Omental fat pad (tissue), 4 donors: Measurements from ENCODE around the gene NAP1L4. TPM values are rescaled to one million over a fixed set of nuclear protein-coding genes. Genes with fewer than 3 reads are reported as not detected.

Experiments
- ATAC-seq: fragments of 150-250 bp; one replicate; pipeline ENCODE4 v1.9.1; 2016; ENCODE audit warnings: mild to moderate bottlenecking, moderate library complexity; ENCODE audit not compliant: low FRiP score
- DNase-seq: peaks from one replicate; pipeline ENCODE4 v3.0.0-alpha.2; 2019; ENCODE audit warnings: low spot score
- CTCF ChIP-seq, 3 donors: fragments of 450-650 bp; IDR thresholded peaks; one replicate each; pipeline ENCODE4 v1.5.1; 2016 to 2017; ENCODE audit warnings: antibody characterized with exemption in 3 of 3, mild to moderate bottlenecking in 3 of 3, moderate library complexity in 2 of 3
- total RNA-seq, 4 donors: library from RNA; depleted of rRNA; stranded (reverse); fragments of >200 nt; gene quantifications; one replicate each; pipeline ENCODE4 v1.1.0, GENCODE V29; 2016

The NAP1L4 gene
- total RNA-seq, 4 donors from 2014 or later, result 58.2 to 90.0 (median 82.2) TPM

DNA sequence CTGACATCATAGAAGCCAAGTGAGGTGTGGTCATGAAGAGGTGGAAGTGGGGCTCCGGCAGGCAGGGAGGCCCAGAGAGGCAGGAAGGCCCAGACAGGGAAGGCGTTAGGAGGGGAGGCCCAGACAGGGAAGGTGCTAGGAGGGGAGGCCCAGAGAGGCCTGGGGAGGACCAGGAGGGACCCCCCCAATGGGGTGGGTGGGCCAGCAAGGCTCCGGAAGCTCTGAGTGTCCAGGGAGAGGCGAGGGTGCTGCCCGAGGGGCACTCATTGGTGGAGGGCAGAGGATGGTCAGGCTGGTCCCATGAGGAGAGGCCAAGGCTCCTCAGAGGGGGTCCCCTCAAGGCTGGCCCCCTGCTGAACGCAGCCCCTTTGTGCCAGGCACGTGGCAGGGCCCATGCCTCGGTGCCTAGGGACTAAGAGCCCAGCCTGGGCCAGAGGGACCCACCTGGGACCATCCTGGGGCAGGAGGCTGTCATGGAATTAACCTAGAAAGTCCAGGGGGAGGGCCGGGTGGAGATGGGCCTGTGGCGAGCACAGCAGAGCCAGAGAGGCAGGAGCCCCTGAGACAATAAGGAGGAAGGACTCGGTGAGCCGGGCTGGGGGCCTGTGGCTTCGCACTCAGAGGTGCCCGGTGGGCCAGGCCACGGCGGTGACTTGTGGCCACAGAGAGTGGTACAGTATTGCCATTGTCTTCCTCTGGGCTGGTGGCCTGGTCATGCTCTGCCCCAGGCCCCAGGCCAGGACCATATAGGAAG is 75.1 kb downstream of the NAP1L4 start:
- DNase-seq, result no peak
- no peak for ATAC-seq
- no peak for TF ChIP-seq CTCF (IDR thresholded peaks at IDR 0.05)

GRCh38 chr11:2916114-2916891 is 75.8 kb downstream of the NAP1L4 start:
- no peak for DNase-seq
- no peak for TF ChIP-seq CTCF (IDR thresholded peaks at IDR 0.05)
- ATAC-seq, result no peak

- ATAC-seq (no peak), DNase-seq (no peak)
- TF ChIP-seq CTCF (IDR thresholded peaks at IDR 0.05), result no peak
These were observed 76.7 kb downstream of the NAP1L4 start for GRCh38 chr11:2915473-2915872.

GRCh38 chr11:2914455-2915195 is 77.5 kb downstream of the NAP1L4 start:
- DNase-seq, result no peak
- no peak for TF ChIP-seq CTCF (IDR thresholded peaks at IDR 0.05)
- ATAC-seq, result no peak

GRCh38 chr11:2913776-2914175 is 78.4 kb downstream of the NAP1L4 start:
- DNase-seq, result no peak
- TF ChIP-seq CTCF (IDR thresholded peaks at IDR 0.05), result no peak
- no peak for ATAC-seq

DNA sequence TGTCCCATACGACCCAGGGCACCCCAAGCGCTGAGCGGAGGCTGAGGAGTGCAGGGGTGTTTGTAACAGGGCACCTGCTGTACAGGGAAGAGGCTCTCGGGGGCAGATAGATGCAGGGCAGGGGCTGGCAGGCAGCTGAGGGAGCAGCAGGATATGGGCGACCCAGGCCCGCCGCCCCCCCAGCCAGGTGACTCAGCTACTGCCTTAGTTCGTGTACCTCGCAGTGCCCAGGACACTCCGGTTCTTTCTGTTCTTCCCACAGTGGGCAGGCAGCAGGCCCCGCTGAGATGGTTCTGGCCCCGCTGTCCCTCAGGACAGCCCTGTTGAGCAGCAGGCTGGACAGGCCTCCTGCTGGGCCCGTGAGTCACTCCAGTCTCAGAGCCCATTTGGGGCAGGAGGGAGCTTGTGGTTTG is 79.1 kb downstream of the NAP1L4 start:
- DNase-seq, result no peak
- ATAC-seq, result no peak

More for the DNA sequence above, 79.1 kb downstream of the NAP1L4 start:
- no peak for TF ChIP-seq CTCF (IDR thresholded peaks at IDR 0.05)
